Measurements from ENCODE around the gene THRSP. TPM values are rescaled to one million over a fixed set of nuclear protein-coding genes. Genes with fewer than 3 reads are reported as not detected.

The THRSP gene
- total and polyA plus RNA-seq, 10 of the 15 experiments (the other 5 are each of a cell fraction or from before 2014, with no cell fraction given), result 0.18 TPM; not detected in 9

DNA sequence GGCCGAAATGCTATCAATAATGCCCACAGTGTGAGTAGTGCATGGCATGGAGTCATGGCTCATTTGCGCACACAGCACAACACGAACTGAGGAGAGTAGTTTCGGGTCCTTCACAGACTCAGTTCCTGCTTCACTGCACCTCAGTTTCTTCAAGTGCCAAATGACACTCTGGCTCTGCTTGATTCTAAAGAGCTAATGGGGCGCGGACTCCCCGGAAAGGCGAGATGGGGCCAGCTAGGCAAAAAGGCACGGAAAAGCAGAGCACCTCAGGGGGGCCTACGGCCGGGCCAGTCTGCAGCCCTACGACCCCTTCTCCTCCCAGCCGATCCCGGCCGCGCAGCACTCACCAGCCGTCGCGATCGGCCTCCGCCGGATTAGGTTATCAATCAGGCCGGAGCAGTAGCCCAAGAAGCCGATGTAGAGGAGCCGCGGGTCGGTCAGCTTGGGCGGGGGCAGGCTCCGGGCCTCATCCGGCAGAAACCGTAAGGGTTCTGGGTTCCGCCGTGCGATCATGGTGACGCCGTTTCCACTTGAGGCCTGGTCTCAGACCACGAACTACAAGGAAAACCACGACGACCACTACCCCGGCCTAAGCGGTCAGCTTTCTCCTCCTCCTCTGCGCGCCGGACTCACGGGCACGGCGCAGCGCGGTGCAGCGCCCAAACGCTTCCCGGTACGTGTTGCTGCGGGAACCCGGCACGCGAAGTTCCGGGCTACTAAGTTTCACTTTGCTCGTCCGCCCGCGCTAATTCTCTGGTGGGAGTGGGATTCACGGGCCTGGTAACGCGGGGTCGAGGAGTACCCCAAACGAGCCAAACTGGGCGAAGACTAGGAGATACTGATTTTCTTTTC is 15.8 kb downstream of the THRSP start, which contains the start of gene NDUFC2 (continued):
- TF ChIP-seq, protein P1, sequence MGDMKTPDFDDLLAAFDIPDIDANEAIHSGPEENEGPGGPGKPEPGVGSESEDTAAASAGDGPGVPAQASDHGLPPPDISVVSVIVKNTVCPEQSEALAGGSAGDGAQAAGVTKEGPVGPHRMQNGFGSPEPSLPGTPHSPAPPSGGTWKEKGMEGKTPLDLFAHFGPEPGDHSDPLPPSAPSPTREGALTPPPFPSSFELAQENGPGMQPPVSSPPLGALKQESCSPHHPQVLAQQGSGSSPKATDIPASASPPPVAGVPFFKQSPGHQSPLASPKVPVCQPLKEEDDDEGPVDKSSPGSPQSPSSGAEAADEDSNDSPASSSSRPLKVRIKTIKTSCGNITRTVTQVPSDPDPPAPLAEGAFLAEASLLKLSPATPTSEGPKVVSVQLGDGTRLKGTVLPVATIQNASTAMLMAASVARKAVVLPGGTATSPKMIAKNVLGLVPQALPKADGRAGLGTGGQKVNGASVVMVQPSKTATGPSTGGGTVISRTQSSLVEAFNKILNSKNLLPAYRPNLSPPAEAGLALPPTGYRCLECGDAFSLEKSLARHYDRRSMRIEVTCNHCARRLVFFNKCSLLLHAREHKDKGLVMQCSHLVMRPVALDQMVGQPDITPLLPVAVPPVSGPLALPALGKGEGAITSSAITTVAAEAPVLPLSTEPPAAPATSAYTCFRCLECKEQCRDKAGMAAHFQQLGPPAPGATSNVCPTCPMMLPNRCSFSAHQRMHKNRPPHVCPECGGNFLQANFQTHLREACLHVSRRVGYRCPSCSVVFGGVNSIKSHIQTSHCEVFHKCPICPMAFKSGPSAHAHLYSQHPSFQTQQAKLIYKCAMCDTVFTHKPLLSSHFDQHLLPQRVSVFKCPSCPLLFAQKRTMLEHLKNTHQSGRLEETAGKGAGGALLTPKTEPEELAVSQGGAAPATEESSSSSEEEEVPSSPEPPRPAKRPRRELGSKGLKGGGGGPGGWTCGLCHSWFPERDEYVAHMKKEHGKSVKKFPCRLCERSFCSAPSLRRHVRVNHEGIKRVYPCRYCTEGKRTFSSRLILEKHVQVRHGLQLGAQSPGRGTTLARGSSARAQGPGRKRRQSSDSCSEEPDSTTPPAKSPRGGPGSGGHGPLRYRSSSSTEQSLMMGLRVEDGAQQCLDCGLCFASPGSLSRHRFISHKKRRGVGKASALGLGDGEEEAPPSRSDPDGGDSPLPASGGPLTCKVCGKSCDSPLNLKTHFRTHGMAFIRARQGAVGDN (IDR thresholded peaks at IDR 0.05), result peak; percentile 73
- TF ChIP-seq, protein P2, sequence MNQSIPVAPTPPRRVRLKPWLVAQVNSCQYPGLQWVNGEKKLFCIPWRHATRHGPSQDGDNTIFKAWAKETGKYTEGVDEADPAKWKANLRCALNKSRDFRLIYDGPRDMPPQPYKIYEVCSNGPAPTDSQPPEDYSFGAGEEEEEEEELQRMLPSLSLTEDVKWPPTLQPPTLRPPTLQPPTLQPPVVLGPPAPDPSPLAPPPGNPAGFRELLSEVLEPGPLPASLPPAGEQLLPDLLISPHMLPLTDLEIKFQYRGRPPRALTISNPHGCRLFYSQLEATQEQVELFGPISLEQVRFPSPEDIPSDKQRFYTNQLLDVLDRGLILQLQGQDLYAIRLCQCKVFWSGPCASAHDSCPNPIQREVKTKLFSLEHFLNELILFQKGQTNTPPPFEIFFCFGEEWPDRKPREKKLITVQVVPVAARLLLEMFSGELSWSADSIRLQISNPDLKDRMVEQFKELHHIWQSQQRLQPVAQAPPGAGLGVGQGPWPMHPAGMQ (IDR thresholded peaks at IDR 0.05; ENCODE audit: borderline replicate concordance), result no peak
- no peak for TF ChIP-seq HDAC2 (IDR thresholded peaks at IDR 0.05)
- TF ChIP-seq, protein P3, sequence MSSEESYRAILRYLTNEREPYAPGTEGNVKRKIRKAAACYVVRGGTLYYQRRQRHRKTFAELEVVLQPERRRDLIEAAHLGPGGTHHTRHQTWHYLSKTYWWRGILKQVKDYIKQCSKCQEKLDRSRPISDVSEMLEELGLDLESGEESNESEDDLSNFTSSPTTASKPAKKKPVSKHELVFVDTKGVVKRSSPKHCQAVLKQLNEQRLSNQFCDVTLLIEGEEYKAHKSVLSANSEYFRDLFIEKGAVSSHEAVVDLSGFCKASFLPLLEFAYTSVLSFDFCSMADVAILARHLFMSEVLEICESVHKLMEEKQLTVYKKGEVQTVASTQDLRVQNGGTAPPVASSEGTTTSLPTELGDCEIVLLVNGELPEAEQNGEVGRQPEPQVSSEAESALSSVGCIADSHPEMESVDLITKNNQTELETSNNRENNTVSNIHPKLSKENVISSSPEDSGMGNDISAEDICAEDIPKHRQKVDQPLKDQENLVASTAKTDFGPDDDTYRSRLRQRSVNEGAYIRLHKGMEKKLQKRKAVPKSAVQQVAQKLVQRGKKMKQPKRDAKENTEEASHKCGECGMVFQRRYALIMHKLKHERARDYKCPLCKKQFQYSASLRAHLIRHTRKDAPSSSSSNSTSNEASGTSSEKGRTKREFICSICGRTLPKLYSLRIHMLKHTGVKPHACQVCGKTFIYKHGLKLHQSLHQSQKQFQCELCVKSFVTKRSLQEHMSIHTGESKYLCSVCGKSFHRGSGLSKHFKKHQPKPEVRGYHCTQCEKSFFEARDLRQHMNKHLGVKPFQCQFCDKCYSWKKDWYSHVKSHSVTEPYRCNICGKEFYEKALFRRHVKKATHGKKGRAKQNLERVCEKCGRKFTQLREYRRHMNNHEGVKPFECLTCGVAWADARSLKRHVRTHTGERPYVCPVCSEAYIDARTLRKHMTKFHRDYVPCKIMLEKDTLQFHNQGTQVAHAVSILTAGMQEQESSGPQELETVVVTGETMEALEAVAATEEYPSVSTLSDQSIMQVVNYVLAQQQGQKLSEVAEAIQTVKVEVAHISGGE (CRISPR knock-in tag; IDR thresholded peaks at IDR 0.05), result peak; percentile 95
- TF ChIP-seq, protein P4, sequence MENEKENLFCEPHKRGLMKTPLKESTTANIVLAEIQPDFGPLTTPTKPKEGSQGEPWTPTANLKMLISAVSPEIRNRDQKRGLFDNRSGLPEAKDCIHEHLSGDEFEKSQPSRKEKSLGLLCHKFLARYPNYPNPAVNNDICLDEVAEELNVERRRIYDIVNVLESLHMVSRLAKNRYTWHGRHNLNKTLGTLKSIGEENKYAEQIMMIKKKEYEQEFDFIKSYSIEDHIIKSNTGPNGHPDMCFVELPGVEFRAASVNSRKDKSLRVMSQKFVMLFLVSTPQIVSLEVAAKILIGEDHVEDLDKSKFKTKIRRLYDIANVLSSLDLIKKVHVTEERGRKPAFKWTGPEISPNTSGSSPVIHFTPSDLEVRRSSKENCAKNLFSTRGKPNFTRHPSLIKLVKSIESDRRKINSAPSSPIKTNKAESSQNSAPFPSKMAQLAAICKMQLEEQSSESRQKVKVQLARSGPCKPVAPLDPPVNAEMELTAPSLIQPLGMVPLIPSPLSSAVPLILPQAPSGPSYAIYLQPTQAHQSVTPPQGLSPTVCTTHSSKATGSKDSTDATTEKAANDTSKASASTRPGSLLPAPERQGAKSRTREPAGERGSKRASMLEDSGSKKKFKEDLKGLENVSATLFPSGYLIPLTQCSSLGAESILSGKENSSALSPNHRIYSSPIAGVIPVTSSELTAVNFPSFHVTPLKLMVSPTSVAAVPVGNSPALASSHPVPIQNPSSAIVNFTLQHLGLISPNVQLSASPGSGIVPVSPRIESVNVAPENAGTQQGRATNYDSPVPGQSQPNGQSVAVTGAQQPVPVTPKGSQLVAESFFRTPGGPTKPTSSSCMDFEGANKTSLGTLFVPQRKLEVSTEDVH (IDR thresholded peaks at IDR 0.05; ENCODE audit: low read depth, partially characterized antibody), result no peak
- TF ChIP-seq, protein P5, sequence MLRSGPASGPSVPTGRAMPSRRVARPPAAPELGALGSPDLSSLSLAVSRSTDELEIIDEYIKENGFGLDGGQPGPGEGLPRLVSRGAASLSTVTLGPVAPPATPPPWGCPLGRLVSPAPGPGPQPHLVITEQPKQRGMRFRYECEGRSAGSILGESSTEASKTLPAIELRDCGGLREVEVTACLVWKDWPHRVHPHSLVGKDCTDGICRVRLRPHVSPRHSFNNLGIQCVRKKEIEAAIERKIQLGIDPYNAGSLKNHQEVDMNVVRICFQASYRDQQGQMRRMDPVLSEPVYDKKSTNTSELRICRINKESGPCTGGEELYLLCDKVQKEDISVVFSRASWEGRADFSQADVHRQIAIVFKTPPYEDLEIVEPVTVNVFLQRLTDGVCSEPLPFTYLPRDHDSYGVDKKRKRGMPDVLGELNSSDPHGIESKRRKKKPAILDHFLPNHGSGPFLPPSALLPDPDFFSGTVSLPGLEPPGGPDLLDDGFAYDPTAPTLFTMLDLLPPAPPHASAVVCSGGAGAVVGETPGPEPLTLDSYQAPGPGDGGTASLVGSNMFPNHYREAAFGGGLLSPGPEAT (IDR thresholded peaks at IDR 0.05; ENCODE audit: low read depth), result peak; percentile 76; the same call in 1 of the 2 replicates
- no peak; the same call in none of the 2 replicates for TF ChIP-seq CHD2 (IDR thresholded peaks at IDR 0.05; ENCODE audit: borderline replicate concordance, low read depth, low read length)
- TF ChIP-seq SP1 (IDR thresholded peaks at IDR 0.05; ENCODE audit: low read depth, low read length), result peak; percentile 77
- peak; percentile 86 for TF ChIP-seq GABPA (IDR thresholded peaks at IDR 0.05; ENCODE audit: low read depth)
- peak; percentile 76 for TF ChIP-seq DPF2 (IDR thresholded peaks at IDR 0.05)
- no peak for TF ChIP-seq NFIC (IDR thresholded peaks at IDR 0.05; ENCODE audit: low read depth, low read length)
- TF ChIP-seq JUND (IDR thresholded peaks at IDR 0.05; ENCODE audit: low read depth, low read length), result no peak
- no peak for TF ChIP-seq CEBPB (IDR thresholded peaks at IDR 0.05; ENCODE audit: borderline replicate concordance in 1 of 2, low read depth in 2 of 2, low read length in 2 of 2)

All from GM12878 (cell line).